ENCODE results near the gene MSLN. TPM values are rescaled to one million over a fixed set of nuclear protein-coding genes. Genes with fewer than 3 reads are reported as not detected.

The MSLN gene
- total RNA-seq, 4 donors from 2014 or later, result 1.1 to 4.3 (median 4.0) TPM; not detected in 1

GRCh38 chr16:736936-737481 lies 23.5 kb upstream of the MSLN start:
- no peak for TF ChIP-seq CTCF (IDR thresholded peaks at IDR 0.05)
- intact Hi-C loops (cut with DNase I; ENCODE audit: low total_unique reads), result no loop called here
- H3K4me3 ChIP-seq (ENCODE audit: low read depth, poor library complexity, severe bottlenecking), result no peak overlapping the region
- no peak for DNase-seq (ENCODE audit: low spot score in 2 of 2)
- WGBS, 2 donors, result 95% methylated on average over 29 of the region's 29 CpGs

DNA sequence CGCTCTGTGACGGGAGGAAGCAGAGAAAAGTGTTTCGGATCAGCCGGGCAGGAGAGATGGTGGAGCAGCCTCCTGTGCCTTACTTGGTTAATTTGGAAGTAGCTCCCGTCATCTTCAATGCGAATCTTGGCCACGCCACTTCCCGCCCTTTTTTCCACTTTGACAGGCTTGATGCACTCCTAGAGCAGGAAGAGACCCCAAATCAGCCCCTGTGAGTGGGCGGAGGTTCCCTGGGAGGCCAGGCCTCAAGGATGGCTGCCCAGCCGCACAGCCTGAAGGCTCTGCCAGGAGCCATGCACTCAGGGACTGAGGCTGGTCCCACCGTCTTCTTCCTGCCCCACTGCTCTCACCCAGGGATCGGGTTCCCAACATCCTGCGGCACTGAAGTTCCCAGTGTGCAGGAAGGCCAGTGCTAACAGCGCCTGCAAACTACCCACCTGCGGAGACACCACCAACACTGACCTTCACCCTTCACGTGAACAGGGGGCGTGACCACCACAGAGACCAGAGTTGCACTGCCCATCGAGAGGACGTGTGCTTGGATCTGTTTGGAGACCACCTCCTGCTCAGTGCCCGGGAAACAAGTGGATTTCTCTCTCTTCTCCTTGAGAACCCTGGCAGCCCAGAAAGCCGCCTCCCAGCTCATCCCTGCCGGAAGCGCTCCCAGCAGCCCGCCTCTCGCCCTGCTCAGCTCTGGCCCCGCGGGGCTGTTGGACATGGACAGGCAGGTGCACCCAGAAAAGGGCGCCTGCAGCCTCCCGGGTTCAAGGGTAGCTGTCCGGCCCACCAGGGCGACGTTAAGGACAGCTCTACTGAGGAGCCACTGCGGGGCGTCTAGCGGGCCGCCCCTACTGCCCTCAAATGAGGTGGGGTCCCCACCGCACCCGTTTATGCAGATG lies 20.7 kb upstream of the MSLN start:
- WGBS, 2 donors, result 44 to 51% methylated on average over 32 to 35 of the region's 38 CpGs
- intact Hi-C loops (cut with DNase I; ENCODE audit: low total_unique reads), result no loop called here
- TF ChIP-seq CTCF (IDR thresholded peaks at IDR 0.05), result no peak
- TF ChIP-seq POLR2A (IDR thresholded peaks at IDR 0.05), result no peak
- no peak for DNase-seq (ENCODE audit: low spot score in 2 of 2)
- H3K4me3 ChIP-seq (ENCODE audit: low read depth, poor library complexity, severe bottlenecking), result peak overlapping the region; percentile 74

DNA sequence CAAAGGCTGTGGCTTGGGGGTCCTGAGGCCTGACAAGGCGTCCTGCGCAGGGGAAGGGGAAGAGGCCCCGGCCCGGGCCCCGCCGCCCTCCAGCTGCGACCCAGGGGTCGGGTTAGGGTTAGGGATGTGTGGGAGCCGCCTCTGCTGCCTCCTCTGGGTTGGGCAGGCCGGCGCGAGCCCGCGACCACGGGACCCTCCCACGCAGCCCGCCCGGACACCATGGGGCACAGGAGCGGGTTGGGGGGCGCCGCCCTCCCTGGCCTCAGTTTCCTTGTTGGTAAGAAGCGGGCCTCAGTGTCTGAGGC lies 20.1 kb upstream of the MSLN start:
- DNase-seq (ENCODE audit: low spot score in 2 of 2), result no peak
- intact Hi-C loops (cut with DNase I; ENCODE audit: low total_unique reads), result no loop called here
- 1% methylated on average over 18 of the region's 22 CpGs; no CpG with 5 or more reads in 1 of the 2 donors for WGBS, 2 donors
- no peak for TF ChIP-seq CTCF (IDR thresholded peaks at IDR 0.05)
- no peak for TF ChIP-seq POLR2A (IDR thresholded peaks at IDR 0.05)
- peak overlapping the region; percentile 74 for H3K4me3 ChIP-seq (ENCODE audit: low read depth, poor library complexity, severe bottlenecking)

DNA sequence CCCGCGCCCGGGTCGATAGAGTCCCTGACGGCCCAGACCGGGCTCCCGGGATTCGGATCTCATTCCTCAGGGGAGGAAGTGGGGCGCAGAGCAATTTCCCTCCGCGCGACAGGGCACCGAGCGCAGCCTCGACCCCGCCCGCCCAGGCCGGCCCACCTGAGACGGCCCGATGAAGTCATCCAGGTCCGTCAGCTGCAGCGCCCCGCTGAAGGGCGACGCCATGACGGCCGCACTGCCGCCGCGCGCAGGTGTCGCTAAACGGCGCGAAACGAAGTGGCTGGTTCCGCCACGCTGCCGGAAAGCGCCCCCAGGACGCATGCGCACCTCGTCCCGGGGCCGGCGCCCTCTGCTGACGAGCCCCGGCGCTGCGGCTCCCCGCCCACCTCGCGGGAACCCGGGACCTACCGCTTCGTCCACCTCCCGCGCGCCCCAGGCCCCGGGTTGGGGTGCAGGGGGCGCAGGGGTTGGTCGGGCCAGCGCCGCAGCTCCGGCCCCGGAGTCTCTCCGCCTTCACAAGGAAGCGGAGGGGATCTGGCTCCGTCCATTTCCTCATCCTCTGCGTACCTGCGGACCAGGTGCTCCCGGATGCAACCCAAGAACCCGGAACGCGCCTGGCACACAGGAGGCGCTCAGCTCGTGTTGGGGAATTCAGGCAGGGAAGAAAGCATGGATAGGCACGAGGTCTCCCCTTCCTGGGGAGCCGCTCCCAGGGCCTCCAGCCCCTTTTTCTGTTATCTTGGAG lies 19.6 kb upstream of the MSLN start, which contains the start of gene CIAO3:
Gene CIAO3, minus strand, starts transcription at position 234 of the 742 bp plus-strand sequence. Its CDS starts 12 bp downstream, at position 222.
- 0 to 1% methylated on average over 52 to 65 of the region's 79 CpGs for WGBS, 2 donors

More for the DNA sequence above, 19.6 kb upstream of the MSLN start, which contains the start of gene CIAO3:
- H3K4me3 ChIP-seq (ENCODE audit: low read depth, poor library complexity, severe bottlenecking), result peak within 1 kb of the TSS; percentile 74
- peak in 1 of 3 donors; percentile 74 for TF ChIP-seq CTCF (IDR thresholded peaks at IDR 0.05)
- TF ChIP-seq POLR2A (IDR thresholded peaks at IDR 0.05), result peak in 1 of 2 donors; percentile 13
- peak; percentile 68 to 97 for DNase-seq (ENCODE audit: low spot score in 2 of 2)
- intact Hi-C loops (cut with DNase I; ENCODE audit: low total_unique reads), result no loop called here

All from lower leg skin (tissue), 4 donors.